Gastroesophageal sphincter (tissue), 4 donors: ENCODE results near the gene ID2. TPM values are rescaled to one million over a fixed set of nuclear protein-coding genes. Genes with fewer than 3 reads are reported as not detected.

Source experiments
- ATAC-seq: fragments of 150-250 bp; one replicate; pipeline ENCODE4 v1.9.1; 2016; ENCODE audit warnings: mild to moderate bottlenecking, moderate library complexity
- H3K27ac ChIP-seq, 4 donors: fragments of 200-600 bp; sonication (generic) in 3 of 4; 1 replicate in 3 of 4; 2 replicates in 1 of 4; pipeline ENCODE4 v1.5.1; 2016 to 2019
- H3K27me3 ChIP-seq: fragments of 200-600 bp; sonication (generic); one replicate; pipeline ENCODE4 v1.5.1; 2019
- H3K36me3 ChIP-seq, 2 donors: fragments of 200-600 bp; sonication (generic); one replicate each; pipeline ENCODE4 v1.5.1; 2019; ENCODE audit warnings: control low read depth in 1 of 2
- H3K4me1 ChIP-seq, 3 donors: fragments of 200-600 bp; sonication (generic); 1 replicate in 2 of 3; 2 replicates in 1 of 3; pipeline ENCODE4 v1.5.1; 2016 to 2019; ENCODE audit warnings: control low read depth in 2 of 3
- H3K4me3 ChIP-seq, 2 donors: fragments of 200-600 bp; sonication (generic); one replicate each; pipeline ENCODE4 v1.5.1; 2019; ENCODE audit warnings: mild to moderate bottlenecking in 1 of 2, moderate library complexity in 1 of 2
- H3K9me3 ChIP-seq, 3 donors: fragments of 200-600 bp; sonication (generic); one replicate each; pipeline ENCODE4 v1.5.1; 2017 to 2019; ENCODE audit warnings: control low read depth in 2 of 3
- EP300 ChIP-seq: sonication (generic); formaldehyde crosslinking; IDR thresholded peaks from one replicate; pipeline ENCODE4 v1.6.1; 2017; ENCODE audit warnings: antibody characterized with exemption, mild to moderate bottlenecking
- POLR2A ChIP-seq, 2 donors: fragments of 450-650 bp; IDR thresholded peaks; one replicate each; pipeline ENCODE4 v1.6.1; 2017; ENCODE audit warnings: antibody characterized with exemption in 2 of 2, mild to moderate bottlenecking in 2 of 2, moderate library complexity in 1 of 2
- POLR2AphosphoS5 ChIP-seq: sonication (generic); formaldehyde crosslinking; IDR thresholded peaks from one replicate; pipeline ENCODE4 v1.6.1; 2017; ENCODE audit warnings: antibody characterized with exemption
- WGBS, 2 donors: methylation state at CpG; one replicate each; pipeline ENCODE4 v1.1.5; 2018; ENCODE audit warnings: low coverage in 1 of 2; 5-methylcytosine and 5-hydroxymethylcytosine counted together
- total RNA-seq, 4 donors: library from RNA; depleted of rRNA; stranded (reverse); fragments of >200 nt; gene quantifications; one replicate each; pipeline ENCODE4 v1.1.0, GENCODE V29; 2016
- TF ChIP-seq, protein P1 (sequence below), 4 experiments: fragments of 200-600 bp in 2 of 4; fragments of 450-650 bp in 2 of 4; sonication (generic) in 1 of 4; IDR thresholded peaks; one replicate each; pipeline ENCODE4 v1.5.1; 2017 to 2019; ENCODE audit warnings: antibody characterized with exemption in 4 of 4, mild to moderate bottlenecking in 2 of 4, moderate library complexity in 2 of 4

The ID2 gene
- total RNA-seq, 4 donors from 2014 or later, result 142 to 384 (median 169) TPM

- no peak for ATAC-seq
- peaks cover 0 to 20% (median 10%) of the 10 kb centered on the region in 3 donors for H3K4me1 ChIP-seq
- no peak overlapping the region for H3K4me3 ChIP-seq
- H3K27ac ChIP-seq, result no peak overlapping the region
- WGBS, 2 donors, result 91 to 92% methylated on average over 8 to 10 of the region's 14 CpGs
- H3K27me3 ChIP-seq, result no peaks in the 10 kb centered on the region
- H3K9me3 ChIP-seq, result no peaks in the 10 kb centered on the region
- TF ChIP-seq POLR2AphosphoS5 (no peak), EP300 (no peak), POLR2A (IDR thresholded peaks at IDR 0.05) (no peak)
- TF ChIP-seq, protein P1, sequence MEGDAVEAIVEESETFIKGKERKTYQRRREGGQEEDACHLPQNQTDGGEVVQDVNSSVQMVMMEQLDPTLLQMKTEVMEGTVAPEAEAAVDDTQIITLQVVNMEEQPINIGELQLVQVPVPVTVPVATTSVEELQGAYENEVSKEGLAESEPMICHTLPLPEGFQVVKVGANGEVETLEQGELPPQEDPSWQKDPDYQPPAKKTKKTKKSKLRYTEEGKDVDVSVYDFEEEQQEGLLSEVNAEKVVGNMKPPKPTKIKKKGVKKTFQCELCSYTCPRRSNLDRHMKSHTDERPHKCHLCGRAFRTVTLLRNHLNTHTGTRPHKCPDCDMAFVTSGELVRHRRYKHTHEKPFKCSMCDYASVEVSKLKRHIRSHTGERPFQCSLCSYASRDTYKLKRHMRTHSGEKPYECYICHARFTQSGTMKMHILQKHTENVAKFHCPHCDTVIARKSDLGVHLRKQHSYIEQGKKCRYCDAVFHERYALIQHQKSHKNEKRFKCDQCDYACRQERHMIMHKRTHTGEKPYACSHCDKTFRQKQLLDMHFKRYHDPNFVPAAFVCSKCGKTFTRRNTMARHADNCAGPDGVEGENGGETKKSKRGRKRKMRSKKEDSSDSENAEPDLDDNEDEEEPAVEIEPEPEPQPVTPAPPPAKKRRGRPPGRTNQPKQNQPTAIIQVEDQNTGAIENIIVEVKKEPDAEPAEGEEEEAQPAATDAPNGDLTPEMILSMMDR (IDR thresholded peaks at IDR 0.05), result no peak
- H3K36me3 ChIP-seq, result no peaks in the 10 kb centered on the region
Measured at GRCh38 chr2:8634466-8635172, 47.2 kb upstream of the ID2 start.

DNA sequence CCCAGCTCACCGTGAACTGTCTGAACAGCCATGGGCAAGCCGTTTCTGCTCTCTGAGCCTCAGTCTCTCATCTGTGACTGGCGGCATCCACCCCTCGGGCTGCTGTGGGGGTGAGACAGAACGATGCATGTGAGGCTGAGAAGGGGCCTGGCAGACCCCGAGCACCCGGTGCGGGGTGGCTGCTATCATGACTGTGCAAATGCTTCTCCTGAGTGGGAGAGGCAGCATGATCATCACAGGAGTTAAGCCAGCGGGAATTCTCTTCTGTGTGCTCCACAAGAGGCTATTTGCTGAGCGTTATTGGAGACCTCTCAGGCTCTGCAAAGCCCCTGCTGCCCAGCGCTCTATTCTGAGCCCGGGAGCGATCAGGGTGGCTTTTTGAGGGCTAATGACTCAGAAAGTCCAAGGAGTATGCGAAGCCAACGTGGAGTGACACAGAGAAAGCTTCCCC, 45.8 kb upstream of the ID2 start:
- Histone ChIP-seq H3K4me1 (peaks cover 0 to 20% (median 10%) of the 10 kb centered on the region in 3 donors), H3K36me3 (no peaks in the 10 kb centered on the region), H3K27me3 (no peaks in the 10 kb centered on the region), H3K27ac (peak overlapping the region in 3 of 4 donors; percentile 64 to 68 (median 68)), H3K9me3 (no peaks in the 10 kb centered on the region), H3K4me3 (no peak overlapping the region)
- TF ChIP-seq POLR2AphosphoS5 (no peak), EP300 (no peak), POLR2A (IDR thresholded peaks at IDR 0.05) (no peak)
- TF ChIP-seq, protein P1 (IDR thresholded peaks at IDR 0.05), result no peak
- WGBS, 2 donors, result 83% methylated on average over 3 of the region's 15 CpGs; no CpG with 5 or more reads in 1 of the 2 donors
- ATAC-seq, result no peak

GRCh38 chr2:8636721-8637636, 44.9 kb upstream of the ID2 start:
- peak; percentile 63 for ATAC-seq
- Histone ChIP-seq H3K9me3 (no peaks in the 10 kb centered on the region), H3K36me3 (no peaks in the 10 kb centered on the region), H3K27me3 (no peaks in the 10 kb centered on the region), H3K27ac (peak overlapping the region in 3 of 4 donors; percentile 64 to 68 (median 68)), H3K4me3 (peak overlapping the region in 1 of 2 donors; percentile 8), H3K4me1 (peaks cover 0 to 20% (median 10%) of the 10 kb centered on the region in 3 donors)
- WGBS, 2 donors, result 21 to 22% methylated on average over 7 to 14 of the region's 16 CpGs
- TF ChIP-seq POLR2AphosphoS5 (no peak), EP300 (no peak), POLR2A (IDR thresholded peaks at IDR 0.05) (no peak)
- TF ChIP-seq, protein P1 (IDR thresholded peaks at IDR 0.05), result no peak

DNA sequence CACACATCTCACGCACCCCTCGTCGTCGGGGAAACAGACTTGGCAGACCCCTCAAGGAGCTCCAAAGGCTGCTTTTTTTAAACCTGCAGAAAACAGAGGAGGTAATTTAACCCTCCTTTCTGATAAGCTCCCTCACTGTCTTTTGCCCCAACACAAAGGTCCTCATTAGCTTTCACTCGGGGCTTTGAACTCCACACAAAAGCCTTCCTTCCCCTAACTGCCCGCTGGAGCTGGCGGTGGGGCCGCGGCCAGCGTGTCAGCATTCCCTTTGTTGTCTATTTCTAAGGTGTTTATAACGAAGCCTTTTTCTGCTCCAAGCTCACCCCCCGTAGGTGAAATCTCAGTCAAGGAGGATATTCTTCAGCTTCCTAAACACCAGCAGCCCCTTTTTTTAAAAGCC, 43.5 kb upstream of the ID2 start:
- ATAC-seq, result no peak
- H3K36me3 ChIP-seq, result no peaks in the 10 kb centered on the region
- no peaks in the 10 kb centered on the region for H3K9me3 ChIP-seq
- H3K4me1 ChIP-seq, result peaks cover 0 to 30% (median 10%) of the 10 kb centered on the region in 3 donors
- WGBS, 2 donors, result 80 to 85% methylated on average over 9 to 10 of the region's 12 CpGs
- H3K27ac ChIP-seq, result no peak overlapping the region
- no peaks in the 10 kb centered on the region for H3K27me3 ChIP-seq
- H3K4me3 ChIP-seq, result no peak overlapping the region
- no peak for TF ChIP-seq POLR2A (IDR thresholded peaks at IDR 0.05)
- no peak for TF ChIP-seq POLR2AphosphoS5
- TF ChIP-seq EP300, result no peak
- TF ChIP-seq, protein P1 (IDR thresholded peaks at IDR 0.05), result no peak
